HG03139 (cell line): Measurements from ENCODE around the gene DDX5.

Experiments used
- ATAC-seq: cut with Tn5 transposase; IDR thresholded peaks from one replicate; pipeline ENCODE4 v1.9.1; 2021; ENCODE audit not compliant: unreplicated experiment

Gene DDX5

GRCh38 chr17:64449545-64449944 lies 56.5 kb downstream of the DDX5 start:
- no peak for ATAC-seq

- no peak for ATAC-seq
These were observed 57.2 kb downstream of the DDX5 start, which contains the start of gene MILR1 for GRCh38 chr17:64448665-64449512. Gene MILR1 (plus strand): TSS chr17:64449115. CDS start chr17:64449169, 54 bp downstream.
